Memory B cell (primary cell): ENCODE data around the gene IGFBP1.
A peak's percentile ranks its signal among the peaks of the same experiment; 100 is the strongest.

ENCODE experiments used
- ATAC-seq: fragments of 150-1000 bp; cut with Tn5 transposase; 2 replicates; pipeline ENCODE4 v1.10.0; 2021; ENCODE audit warnings: low read depth, mild to moderate bottlenecking, moderate library complexity
- DNase-seq, 2 donors: peaks; one replicate each; pipeline ENCODE4 v3.0.0; 2022; ENCODE audit warnings: low spot score in 2 of 2
- H3K27ac Mint-ChIP-seq: one replicate; pipeline ENCODE4 v1.8.0; 2022; ENCODE audit warnings: mild to moderate bottlenecking, moderate library complexity, mixed read lengths
- H3K27me3 Mint-ChIP-seq: one replicate; pipeline ENCODE4 v1.8.0; 2022; ENCODE audit warnings: mixed read lengths
- H3K36me3 Mint-ChIP-seq: one replicate; pipeline ENCODE4 v1.8.0; 2022; ENCODE audit warnings: mild to moderate bottlenecking, mixed read lengths
- H3K4me1 Mint-ChIP-seq: one replicate; pipeline ENCODE4 v1.8.0; 2022; ENCODE audit warnings: mixed read lengths
- H3K4me3 Mint-ChIP-seq: one replicate; pipeline ENCODE4 v1.8.0; 2022; ENCODE audit warnings: mild to moderate bottlenecking, moderate library complexity, mixed read lengths
- H3K9me3 Mint-ChIP-seq: one replicate; pipeline ENCODE4 v1.8.0; 2022; ENCODE audit warnings: mixed read lengths

Gene IGFBP1

GRCh38 chr7:45902820-45903219 lies 14.5 kb downstream of the IGFBP1 start:
- no peak overlapping the region for H3K27ac Mint-ChIP-seq
- no peaks in the 10 kb centered on the region for H3K36me3 Mint-ChIP-seq
- ATAC-seq (no peak), DNase-seq (no peak)
- H3K9me3 Mint-ChIP-seq = peaks cover 3% of the 10 kb centered on the region
- H3K4me3 Mint-ChIP-seq = no peak overlapping the region
- H3K4me1 Mint-ChIP-seq = no peaks in the 10 kb centered on the region
- peaks cover 6% of the 10 kb centered on the region for H3K27me3 Mint-ChIP-seq

GRCh38 chr7:45909561-45909960 lies 21.3 kb downstream of the IGFBP1 start:
- peaks cover 1% of the 10 kb centered on the region for H3K9me3 Mint-ChIP-seq
- no peak overlapping the region for H3K4me3 Mint-ChIP-seq
- H3K27ac Mint-ChIP-seq = no peak overlapping the region
- no peaks in the 10 kb centered on the region for H3K27me3 Mint-ChIP-seq
- no peaks in the 10 kb centered on the region for H3K4me1 Mint-ChIP-seq
- H3K36me3 Mint-ChIP-seq = no peaks in the 10 kb centered on the region
- ATAC-seq (no peak), DNase-seq (no peak)

GRCh38 chr7:45910855-45911254 lies 22.6 kb downstream of the IGFBP1 start:
- Mint-ChIP-seq H3K27ac (no peak overlapping the region), H3K27me3 (peaks cover 2% of the 10 kb centered on the region), H3K9me3 (peaks cover 1% of the 10 kb centered on the region), H3K4me1 (no peaks in the 10 kb centered on the region), H3K36me3 (no peaks in the 10 kb centered on the region), H3K4me3 (no peak overlapping the region)
- DNase-seq (no peak), ATAC-seq (no peak)

- Mint-ChIP-seq H3K27me3 (peaks cover 5% of the 10 kb centered on the region), H3K4me1 (no peaks in the 10 kb centered on the region), H3K36me3 (no peaks in the 10 kb centered on the region), H3K4me3 (no peak overlapping the region), H3K9me3 (peaks cover 1% of the 10 kb centered on the region), H3K27ac (no peak overlapping the region)
- ATAC-seq (no peak), DNase-seq (no peak)
These were observed 23.0 kb downstream of the IGFBP1 start for GRCh38 chr7:45911311-45911710.

GRCh38 chr7:45912972-45913371 lies 24.7 kb downstream of the IGFBP1 start:
- Mint-ChIP-seq H3K9me3 (peaks cover 1% of the 10 kb centered on the region), H3K4me1 (no peaks in the 10 kb centered on the region)
- DNase-seq = no peak

GRCh38 chr7:45914911-45915310 lies 26.6 kb downstream of the IGFBP1 start:
- Mint-ChIP-seq H3K9me3 (no peaks in the 10 kb centered on the region), H3K27me3 (peaks cover 6% of the 10 kb centered on the region), H3K4me3 (no peak overlapping the region), H3K4me1 (no peaks in the 10 kb centered on the region), H3K27ac (no peak overlapping the region), H3K36me3 (no peaks in the 10 kb centered on the region)
- ATAC-seq (no peak), DNase-seq (no peak)

More at GRCh38 chr7:45912972-45913371, 24.7 kb downstream of the IGFBP1 start:
- Mint-ChIP-seq H3K27me3 (peaks cover 6% of the 10 kb centered on the region), H3K36me3 (no peaks in the 10 kb centered on the region), H3K27ac (no peak overlapping the region), H3K4me3 (no peak overlapping the region)
- no peak for ATAC-seq

- ATAC-seq = no peak
- Mint-ChIP-seq H3K4me1 (peaks cover 3% of the 10 kb centered on the region), H3K4me3 (no peak overlapping the region), H3K36me3 (no peaks in the 10 kb centered on the region), H3K27ac (no peak overlapping the region), H3K27me3 (peaks cover 9% of the 10 kb centered on the region), H3K9me3 (no peaks in the 10 kb centered on the region)
- no peak for DNase-seq
These were observed 27.3 kb downstream of the IGFBP1 start for GRCh38 chr7:45915606-45916005.

- Mint-ChIP-seq H3K27me3 (peaks cover 9% of the 10 kb centered on the region), H3K4me1 (peaks cover 3% of the 10 kb centered on the region), H3K4me3 (no peak overlapping the region), H3K27ac (no peak overlapping the region), H3K9me3 (no peaks in the 10 kb centered on the region), H3K36me3 (no peaks in the 10 kb centered on the region)
- DNase-seq (no peak), ATAC-seq (no peak)
These were observed 28.8 kb downstream of the IGFBP1 start for GRCh38 chr7:45917064-45917463.

GRCh38 chr7:45917658-45918057 lies 29.4 kb downstream of the IGFBP1 start:
- Mint-ChIP-seq H3K9me3 (no peaks in the 10 kb centered on the region), H3K27me3 (peaks cover 10% of the 10 kb centered on the region)

GRCh38 chr7:45918556-45918955 lies 30.3 kb downstream of the IGFBP1 start:
- Mint-ChIP-seq H3K4me3 (no peak overlapping the region), H3K36me3 (no peaks in the 10 kb centered on the region), H3K9me3 (no peaks in the 10 kb centered on the region), H3K4me1 (peaks cover 13% of the 10 kb centered on the region), H3K27me3 (peaks cover 14% of the 10 kb centered on the region), H3K27ac (no peak overlapping the region)
- no peak for DNase-seq
- ATAC-seq = no peak

More at GRCh38 chr7:45917658-45918057, 29.4 kb downstream of the IGFBP1 start:
- Mint-ChIP-seq H3K4me3 (no peak overlapping the region), H3K4me1 (peaks cover 6% of the 10 kb centered on the region), H3K27ac (no peak overlapping the region), H3K36me3 (no peaks in the 10 kb centered on the region)
- DNase-seq = peak; percentile 66 to 81
- ATAC-seq = peak; percentile 60

GRCh38 chr7:45919231-45919784 lies 31.0 kb downstream of the IGFBP1 start:
- no peak for DNase-seq
- Mint-ChIP-seq H3K27ac (no peak overlapping the region), H3K27me3 (peaks cover 16% of the 10 kb centered on the region), H3K36me3 (no peaks in the 10 kb centered on the region), H3K4me1 (peaks cover 13% of the 10 kb centered on the region), H3K4me3 (no peak overlapping the region), H3K9me3 (no peaks in the 10 kb centered on the region)
- no peak for ATAC-seq

GRCh38 chr7:45919993-45920459 lies 31.7 kb downstream of the IGFBP1 start:
- Mint-ChIP-seq H3K9me3 (no peaks in the 10 kb centered on the region), H3K4me3 (peak overlapping the region; percentile 34), H3K27me3 (peaks cover 19% of the 10 kb centered on the region), H3K27ac (no peak overlapping the region), H3K36me3 (no peaks in the 10 kb centered on the region), H3K4me1 (peaks cover 13% of the 10 kb centered on the region)
- no peak for DNase-seq
- no peak for ATAC-seq

- Mint-ChIP-seq H3K4me1 (peaks cover 13% of the 10 kb centered on the region), H3K9me3 (no peaks in the 10 kb centered on the region), H3K27ac (no peak within 1 kb of the TSS), H3K27me3 (peaks cover 19% of the 10 kb centered on the region), H3K4me3 (peak within 1 kb of the TSS; percentile 34), H3K36me3 (no peaks in the 10 kb centered on the region)
- ATAC-seq = no peak
- DNase-seq = no peak
These were observed 32.5 kb downstream of the IGFBP1 start, which contains the start of gene IGFBP3 for GRCh38 chr7:45920502-45921380. IGFBP3 (minus strand) TSS chr7:45921272; CDS start chr7:45921140, 132 bp downstream.

GRCh38 chr7:45921381-45921698 lies 33.1 kb downstream of the IGFBP1 start:
- ATAC-seq (no peak), DNase-seq (no peak)
- Mint-ChIP-seq H3K9me3 (no peaks in the 10 kb centered on the region), H3K27ac (no peak overlapping the region), H3K27me3 (peaks cover 14% of the 10 kb centered on the region), H3K4me3 (no peak overlapping the region), H3K4me1 (peaks cover 13% of the 10 kb centered on the region), H3K36me3 (no peaks in the 10 kb centered on the region)
